HG03045 (cell line): ENCODE results near the gene C2CD4A.

ENCODE experiments used
- ATAC-seq: cut with Tn5 transposase; IDR thresholded peaks from one replicate; pipeline ENCODE4 v1.9.1; 2021; ENCODE audit warnings: mild to moderate bottlenecking, moderate library complexity; ENCODE audit not compliant: unreplicated experiment

The C2CD4A gene

DNA sequence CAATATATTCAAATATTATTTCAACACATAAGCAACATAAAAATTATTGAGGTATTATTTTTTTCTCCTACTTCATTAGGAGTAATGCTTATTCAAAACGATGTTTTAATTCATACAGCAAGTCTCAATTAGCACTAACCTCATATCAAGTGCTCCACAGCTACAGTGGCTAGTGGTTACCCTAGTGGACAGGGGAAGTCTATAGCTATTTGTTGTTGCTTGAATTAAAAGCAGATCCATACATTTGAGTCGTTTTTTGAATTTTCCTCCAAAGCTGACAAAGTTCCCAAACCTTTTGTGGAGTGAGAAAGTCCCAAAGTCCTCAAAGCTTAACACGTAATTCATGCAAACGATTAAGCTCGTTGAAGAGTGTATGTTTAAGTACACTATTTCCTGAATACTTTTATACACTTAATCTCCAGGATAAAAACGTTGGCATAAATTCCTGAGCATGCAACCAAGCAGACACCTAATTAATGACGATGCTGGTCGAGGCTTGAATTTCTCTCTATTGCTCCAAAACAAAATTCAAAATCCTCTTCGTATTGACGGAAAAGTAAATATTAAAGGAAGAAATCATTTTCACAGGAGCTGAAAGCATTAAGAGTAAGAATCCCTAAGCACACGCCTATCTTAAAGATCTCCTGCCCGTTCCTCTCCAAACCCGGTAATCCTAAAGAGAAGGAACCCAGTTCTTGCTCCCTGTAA is 7.5 kb upstream of the C2CD4A start:
- no peak for ATAC-seq

DNA sequence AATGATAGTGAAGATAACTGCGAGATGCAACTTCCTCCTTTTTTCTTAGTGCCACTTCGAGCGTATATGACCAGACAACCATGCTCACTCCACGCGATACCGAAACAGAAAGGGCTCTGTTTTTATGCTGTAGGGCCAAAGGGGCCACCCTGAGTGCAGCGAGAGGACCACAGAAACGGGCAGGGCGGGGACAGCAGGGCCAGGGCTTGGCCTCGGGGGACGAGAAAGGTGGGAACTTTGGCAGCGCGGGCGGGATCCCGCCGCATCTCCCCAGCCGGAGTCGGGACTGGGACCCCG is 7.0 kb upstream of the C2CD4A start:
- peak; percentile 68 for ATAC-seq

DNA sequence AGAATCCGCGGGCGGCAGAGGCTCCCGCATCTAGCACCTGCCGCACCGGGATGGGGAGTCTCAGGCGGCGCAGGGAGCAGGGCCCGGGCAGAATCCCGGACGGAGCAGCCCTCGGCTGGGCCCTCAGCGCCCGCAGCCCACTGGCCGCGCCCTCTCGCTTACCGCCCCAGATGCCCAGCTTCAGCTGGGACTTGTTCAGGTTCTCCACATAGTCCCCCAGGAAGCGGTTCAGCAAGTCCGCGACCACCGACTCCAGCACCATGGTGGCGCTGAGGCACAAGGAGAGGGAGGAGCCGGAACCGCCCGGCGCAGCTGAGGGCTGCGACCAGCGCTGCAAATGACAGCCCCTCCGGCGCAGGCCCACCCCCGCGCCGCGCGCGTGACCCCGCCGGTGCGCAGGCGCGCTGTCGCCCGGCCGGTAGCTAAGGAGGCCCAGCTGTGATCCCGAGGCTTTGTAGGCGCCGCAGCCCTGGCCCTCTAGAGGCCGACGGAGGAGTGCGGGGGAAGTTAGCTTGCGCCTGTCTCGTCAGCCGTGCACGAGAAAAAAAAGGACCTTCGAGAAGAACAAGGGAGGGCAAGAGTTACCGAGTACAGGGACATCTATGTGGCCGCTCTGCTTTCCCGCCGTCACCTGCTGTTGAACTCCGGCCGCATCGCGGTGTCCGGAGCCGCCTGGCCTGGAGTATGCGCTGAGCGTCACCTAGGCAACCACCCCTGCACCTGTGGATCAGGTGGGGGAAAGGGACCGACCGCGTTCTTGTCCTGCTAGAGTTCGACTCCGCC is 6.5 kb upstream of the C2CD4A start, which contains the start of gene VPS13C:
Gene VPS13C (minus strand): TSS at position 335 of the 783 bp plus-strand sequence. CDS start 73 bp downstream, at position 262.
- peak; percentile 91 for ATAC-seq

DNA sequence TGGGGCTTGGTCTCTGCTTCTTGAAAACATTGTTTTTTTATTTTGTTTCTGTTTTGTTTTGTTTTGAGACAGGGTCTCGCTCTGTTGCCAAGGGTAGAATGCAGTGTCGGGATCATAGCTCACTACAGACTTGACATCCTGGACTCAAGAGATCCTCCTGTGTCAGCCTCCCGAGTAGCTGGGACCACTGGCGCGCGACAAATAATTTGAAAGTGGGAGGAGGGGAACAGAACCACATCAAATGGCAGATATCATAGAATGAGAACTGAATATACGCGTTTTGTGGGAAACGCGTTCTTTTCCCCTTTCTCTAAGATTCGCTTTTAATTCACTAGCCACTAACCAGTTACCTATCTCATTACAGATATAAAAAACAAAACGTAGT is 5.9 kb upstream of the C2CD4A start:
- no peak for ATAC-seq

DNA sequence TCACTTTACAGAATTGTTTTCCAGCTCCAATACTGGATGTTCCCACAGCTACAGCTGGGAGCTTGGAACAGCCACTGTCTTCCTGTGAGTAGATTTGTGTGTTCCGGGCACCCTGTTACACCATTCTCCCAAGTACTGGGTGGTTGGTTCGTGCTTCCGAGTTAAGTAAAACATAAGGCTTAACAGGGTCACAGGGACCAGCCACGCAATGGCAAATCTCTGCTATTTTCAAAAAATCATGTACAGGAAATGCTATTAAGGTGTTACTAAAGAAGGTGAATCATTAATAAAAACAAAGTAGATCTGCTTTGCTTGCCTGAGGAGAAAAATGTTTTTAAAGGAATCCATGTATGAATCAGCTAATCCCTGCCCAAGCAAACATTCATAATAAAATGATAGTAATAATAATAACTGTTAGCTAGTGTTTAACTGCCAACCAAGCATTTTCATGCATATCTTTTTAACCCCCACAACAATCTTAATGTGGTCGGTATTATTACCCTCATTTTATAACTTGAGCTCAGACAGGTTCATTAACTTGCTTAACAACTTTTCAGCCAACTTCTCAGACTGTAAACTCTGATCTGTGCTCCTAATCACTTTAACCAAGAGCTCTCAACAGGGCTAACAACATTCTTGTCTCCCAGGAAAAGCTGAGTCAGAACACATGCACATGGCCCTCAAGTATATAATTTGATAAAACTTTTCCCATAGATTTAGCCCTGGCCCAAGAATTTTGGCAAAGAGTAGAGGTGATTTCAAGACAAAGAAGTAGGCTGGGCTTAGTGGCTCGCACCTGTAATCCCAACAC is 2.7 kb upstream of the C2CD4A start:
- no peak for ATAC-seq

DNA sequence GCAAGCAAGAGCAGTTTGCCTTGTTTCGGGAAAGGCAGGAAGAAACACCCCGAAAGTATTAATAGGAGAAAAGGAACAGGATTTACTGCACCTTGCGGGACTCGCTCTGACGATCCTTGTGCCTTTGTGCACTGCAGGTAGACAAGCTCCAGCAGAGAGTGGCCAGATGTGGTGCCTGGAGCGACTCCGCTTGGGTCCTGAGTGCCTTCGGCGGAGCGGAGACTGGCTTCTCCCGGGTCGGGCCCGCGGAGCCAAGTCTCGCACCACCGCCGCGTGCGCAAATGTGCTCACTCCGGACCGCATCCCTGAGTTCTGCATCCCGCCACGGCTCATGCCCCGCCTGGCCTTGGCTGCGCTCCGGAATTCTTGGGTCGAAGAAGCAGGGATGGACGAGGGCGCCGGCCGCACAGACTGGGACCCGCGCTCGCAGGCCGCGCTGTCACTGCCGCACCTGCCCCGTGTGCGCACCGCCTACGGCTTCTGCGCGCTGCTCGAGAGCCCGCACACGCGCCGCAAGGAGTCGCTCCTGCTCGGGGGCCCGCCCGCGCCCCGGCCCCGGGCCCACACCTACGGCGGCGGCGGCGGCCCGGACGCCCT is 769 bp downstream of the C2CD4A start:
- ATAC-seq: no peak

GRCh38 chr15:62068071-62068809 is 1.5 kb downstream of the C2CD4A start:
- no peak for ATAC-seq

- ATAC-seq: no peak
Observed at GRCh38 chr15:62068810-62069167, 2.0 kb downstream of the C2CD4A start.

GRCh38 chr15:62069551-62069950 is 2.8 kb downstream of the C2CD4A start:
- ATAC-seq: no peak

DNA sequence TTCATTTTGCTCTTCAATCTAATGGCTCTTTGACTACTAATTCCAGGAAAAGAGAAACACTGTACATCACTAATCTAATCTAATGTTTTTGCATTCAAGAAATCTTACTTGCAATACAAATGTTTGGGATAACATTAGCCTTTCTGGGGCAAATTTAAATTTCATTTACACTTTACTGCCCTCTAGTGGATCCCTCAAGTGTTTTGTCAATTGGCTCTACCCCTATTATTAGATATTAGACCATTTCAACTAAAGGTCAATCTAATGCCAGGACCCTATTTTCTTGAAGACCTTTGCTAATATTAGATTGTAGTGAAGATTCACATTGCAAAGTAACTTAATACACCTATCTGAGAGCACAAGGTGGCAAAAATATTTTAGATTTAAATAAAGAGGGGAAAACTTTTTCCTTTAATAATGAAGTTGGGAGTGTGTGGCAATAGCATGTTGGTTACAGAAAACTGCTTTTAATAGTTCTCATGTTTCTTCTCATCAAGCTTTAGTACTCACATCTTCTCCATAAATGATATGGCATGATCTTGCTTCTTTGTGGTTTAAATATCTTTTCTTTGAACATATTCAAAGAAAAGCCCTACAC is 5.0 kb downstream of the C2CD4A start:
- no peak for ATAC-seq

- no peak for ATAC-seq
Observed at GRCh38 chr15:62075595-62076277, 9.0 kb downstream of the C2CD4A start.

DNA sequence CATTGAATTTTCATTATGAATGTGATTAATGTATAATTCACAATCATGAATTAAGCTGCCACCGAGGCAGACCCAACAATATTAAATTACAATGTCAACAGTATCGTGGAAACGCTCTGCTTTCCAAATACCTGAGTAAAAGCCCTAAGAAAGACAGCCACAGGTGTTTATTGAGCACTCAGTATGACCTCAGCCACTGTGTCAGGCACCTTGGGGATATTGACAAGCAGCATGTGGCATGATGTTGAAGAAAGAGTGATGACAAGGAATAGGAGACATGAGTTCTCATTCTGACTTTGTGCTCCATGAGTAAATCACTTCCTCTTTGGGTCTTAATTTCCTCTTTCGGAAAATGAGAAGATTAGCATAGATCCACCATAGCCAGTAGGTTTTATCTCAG is 12.8 kb downstream of the C2CD4A start:
- no peak for ATAC-seq

DNA sequence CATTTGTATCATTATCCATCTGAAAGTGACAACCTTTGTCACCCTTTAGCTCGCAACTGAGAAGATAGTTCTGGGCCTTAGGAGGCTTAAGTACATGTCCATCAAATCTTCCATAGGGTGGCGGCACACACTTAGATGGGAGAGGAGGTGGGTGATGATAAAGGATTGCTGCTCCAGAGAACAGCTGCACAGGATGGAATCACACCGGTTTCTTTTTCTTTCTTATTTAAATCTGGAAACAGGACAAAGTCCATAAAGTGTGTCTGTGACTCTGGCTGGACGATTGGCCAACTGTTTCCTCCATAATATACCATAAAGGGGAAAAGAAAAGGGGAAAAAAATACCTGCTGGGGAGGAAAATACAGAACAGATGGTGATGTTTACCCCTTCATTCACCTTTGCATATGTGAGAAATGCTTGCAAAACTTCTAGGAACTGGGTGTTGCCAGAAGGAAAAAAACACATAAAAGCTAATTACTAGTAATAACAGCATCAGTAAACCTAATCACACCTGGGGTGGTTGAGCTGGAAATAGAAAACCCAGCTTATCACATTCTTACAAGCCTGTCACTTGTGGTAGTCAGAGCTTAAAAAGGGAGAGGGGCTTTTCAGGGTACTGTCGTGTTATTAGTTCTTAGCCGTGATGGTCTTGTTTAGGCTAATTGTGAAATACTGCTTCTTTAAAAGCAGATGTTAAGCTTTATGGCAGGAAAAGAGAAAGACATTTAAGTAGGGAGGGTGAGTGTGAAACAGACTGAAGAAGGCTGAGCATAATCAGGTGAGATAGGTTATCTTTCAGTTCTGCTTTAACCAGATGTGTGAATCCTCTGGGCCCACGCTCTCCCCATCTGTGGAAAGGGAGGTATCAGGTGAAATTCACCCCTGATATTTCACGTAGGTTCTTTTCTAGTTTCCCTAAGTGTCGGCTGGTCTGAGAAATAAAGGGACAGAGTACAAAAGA is 16.7 kb downstream of the C2CD4A start:
- ATAC-seq: no peak

DNA sequence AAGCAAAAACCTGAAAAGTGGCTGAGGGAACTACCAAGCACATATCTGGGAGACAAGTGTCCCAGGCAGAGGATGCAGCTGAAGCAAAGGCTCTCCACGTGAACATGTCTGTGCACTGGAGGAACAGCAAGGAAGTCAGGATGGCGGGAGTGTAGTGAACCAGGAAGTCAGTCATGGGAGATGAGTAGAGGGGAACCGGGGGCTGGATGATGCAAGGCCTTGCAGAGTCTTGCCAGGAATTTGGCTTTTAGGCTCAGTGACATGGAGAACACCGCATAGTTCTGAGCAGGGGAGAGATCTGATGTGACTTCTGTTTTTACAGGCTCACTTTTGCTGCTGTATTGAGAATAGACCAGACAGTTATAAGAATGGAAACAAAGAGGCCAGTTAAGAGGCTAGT is 19.0 kb downstream of the C2CD4A start:
- no peak for ATAC-seq

GRCh38 chr15:62087671-62088352 is 21.0 kb downstream of the C2CD4A start:
- no peak for ATAC-seq

DNA sequence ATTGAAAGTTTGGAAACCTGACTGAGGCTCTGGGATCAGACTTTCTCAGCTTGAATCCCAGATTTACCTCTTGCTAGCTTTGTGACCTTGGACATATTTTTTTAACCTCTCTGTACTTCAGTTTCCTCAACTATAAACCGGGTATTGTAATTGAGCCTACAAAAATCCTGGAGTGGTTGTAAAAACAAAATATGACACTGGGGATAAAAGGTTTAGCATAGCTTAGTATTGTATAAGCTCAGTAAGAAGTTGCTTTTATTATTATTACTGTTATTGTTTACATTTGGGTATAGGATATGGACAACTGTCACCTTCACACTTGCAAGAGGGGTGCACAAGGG is 21.5 kb downstream of the C2CD4A start:
- ATAC-seq: no peak

- ATAC-seq: no peak
Observed at GRCh38 chr15:62089616-62090015, 22.8 kb downstream of the C2CD4A start.

GRCh38 chr15:62090988-62091387 is 24.2 kb downstream of the C2CD4A start:
- ATAC-seq: no peak
